Globus pallidus (tissue), 1 donor: ENCODE results near the gene TNIK.
"Not testable (repeated sequence)": the region's sequence is repeated elsewhere in the genome, so short reads cannot be mapped to it uniquely, and the experiment has no call there.

Source experiments
- DNase-seq: peaks from one replicate; pipeline ENCODE4 v3.0.0-alpha.2; 2015; ENCODE audit warnings: low spot score

The TNIK gene

DNA sequence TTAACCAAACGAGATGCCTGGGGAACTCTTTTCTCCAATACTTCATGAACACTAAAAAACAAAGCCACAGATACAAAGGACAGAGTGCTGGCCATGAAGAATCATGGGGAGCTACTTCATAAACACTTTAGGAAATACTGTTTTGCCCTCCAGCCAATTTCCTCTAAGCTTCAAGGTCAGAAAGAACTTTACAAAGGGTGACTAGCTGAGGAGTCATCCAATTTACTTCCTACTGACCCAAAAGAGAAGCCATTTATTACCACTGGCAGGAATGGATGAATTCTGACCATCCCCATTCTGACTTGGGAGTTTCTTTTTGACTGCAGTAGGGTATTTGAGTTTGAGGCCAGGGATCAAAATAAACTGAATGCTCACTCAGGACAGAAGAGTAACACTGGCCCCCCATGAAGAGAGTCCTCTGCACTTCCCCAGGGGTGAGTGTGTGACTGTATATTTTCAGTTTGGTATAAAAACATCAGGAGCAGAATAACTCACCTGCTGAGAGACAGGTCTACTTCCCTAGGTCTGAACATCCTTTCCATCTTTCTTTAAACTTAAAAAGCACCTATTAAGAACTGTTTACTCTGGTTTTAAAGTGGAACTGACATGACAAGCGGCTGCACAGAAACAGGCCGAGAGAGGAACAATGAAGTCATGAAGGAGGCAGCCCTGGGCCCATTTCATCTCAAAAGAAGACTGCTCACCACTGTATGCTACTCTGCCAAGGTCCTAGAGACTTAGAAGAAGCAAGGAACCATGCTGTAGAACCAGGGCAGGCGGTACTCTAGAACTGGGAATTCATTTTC is 203.6 kb downstream of the TNIK start:
- no peak for DNase-seq

DNA sequence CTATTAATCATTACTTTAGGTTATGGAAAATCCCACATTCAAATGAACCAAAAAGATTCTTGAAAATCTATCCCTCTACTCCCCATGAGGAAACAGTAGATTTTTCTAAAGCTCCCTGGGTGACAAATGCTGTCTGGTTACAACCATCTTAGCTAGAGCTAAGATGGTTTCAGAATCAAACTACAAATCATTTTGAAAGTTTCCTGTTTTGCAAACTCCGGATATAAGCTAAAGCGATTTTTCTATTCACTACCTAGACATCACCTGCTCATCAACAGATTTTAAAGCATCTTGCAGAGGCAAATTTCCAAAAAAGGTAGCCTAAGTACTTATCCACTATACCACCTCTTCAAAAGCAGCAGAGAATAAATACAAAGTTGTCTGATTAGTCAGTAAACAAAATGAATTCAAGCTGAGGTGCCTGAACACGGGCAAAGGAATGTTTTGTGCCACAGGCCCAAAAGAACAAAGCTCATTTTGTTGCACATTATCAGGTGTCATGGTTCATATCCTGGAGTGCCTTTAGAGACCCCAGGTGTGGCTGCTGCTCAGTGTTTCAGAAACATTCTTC is 204.9 kb downstream of the TNIK start:
- DNase-seq, result no peak

DNA sequence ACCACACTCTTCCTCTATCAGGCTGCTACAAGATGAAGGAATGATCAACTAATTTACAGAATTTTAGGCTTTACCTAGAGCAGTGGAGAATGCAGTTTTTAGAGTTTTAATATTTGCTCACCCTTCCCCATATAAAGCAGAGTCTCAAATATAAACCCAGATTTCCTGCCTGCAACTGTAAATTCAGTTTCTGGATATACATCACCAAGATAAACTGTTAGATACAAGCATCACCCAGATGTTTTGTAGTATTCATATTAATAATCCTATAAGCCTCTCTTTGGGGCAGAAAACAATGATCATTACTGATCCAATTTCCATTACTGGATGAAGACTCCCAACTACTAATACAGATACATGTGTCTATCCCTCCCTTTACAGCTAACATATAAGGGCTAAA is 205.9 kb downstream of the TNIK start:
- no peak for DNase-seq

DNA sequence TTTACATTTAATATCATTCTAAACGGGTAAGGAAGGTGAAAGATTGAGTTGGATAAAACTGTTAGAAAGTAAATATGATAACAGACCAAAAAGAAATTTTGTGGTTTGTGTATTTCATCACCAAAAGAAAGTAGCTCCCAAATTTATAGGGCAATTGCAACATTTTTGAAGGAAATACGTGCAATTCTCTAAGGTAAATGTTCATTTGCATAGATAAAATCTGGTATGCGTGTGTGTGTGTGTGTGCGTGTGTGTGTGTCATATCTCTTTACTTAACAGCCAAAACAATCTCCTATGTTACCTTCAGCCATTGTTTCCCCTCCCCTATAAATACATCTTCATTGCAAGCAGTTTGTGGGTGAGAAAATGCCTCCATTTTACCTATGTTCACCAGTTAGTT is 208.4 kb downstream of the TNIK start:
- DNase-seq, result no peak

GRCh38 chr3:171250444-171250843 is 209.8 kb downstream of the TNIK start:
- no peak for DNase-seq

GRCh38 chr3:171249245-171249644 is 211.0 kb downstream of the TNIK start:
- DNase-seq, result no peak

DNA sequence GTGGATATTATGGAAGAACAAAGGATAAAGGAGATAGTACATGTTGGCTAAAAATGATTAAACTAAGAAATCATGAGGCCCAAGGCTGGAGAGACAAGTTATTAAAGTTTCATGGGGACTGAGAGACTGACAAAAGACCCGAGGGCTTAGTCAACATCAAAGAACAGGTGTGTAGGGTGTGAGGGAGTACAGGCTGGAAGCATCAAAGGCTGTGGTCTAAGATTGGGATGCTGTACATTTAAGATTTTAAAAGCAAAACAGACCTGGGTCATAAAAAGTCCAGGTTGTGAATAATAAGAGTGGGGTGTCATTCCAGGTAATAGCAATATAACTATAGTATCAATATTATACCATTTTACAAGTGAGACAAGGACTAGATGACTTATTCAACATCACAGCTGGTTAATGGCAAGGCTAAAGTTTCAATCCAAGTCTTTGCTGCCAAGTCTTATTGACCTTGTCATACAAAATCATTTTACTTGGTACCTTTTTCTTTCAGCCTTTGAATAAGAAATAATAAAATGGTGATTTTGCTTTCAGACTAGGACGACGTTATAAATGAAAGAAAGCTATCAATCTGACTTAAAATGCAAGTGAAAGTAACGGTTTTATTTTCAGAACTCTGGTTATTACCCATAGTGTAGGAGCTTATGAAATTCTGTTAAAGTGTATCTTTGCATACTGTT is 211.6 kb downstream of the TNIK start:
- no peak for DNase-seq

DNA sequence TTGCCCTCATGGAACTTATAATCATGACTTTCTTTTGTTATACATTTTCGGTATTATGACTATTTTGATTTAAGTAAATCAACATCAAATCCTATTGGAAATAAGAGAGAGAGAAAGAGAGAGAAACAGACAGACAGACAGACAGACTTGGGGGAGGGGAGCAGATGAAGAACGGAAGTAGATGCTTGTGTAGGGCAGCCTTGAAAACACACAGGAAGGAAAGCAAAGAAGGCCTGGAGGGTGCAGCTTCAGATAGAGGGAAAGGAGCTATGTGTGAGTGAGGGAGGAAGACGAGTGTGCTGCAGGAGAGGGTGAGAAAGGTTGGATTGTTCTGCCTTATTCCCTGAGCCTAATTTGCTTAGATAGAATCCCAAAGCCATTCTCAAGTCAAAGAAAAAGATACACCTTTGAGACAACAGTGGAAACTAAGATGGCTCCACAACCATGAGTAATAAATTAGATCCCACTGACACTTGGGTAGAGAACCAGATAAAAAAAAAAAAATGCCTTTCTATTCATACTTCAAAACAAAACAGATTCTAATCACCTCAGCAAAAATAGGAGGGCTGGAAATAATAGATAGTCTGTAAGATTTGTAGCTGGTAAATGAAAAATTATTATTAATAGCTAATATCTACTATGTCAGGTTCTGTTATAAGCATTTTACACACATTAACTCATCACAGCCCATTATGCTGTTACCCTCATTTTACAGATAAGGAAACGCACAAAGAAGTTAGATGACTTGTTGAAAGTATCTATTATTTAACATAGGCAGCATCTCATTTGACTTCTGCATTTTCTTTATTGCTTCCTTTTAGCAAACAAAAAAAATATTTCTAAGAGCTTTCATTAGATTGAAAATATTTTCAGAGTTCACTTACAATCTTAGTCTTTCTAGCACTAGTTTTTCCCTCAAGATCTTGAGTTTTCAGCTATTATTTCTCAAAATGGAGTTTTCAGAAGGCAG is 214.1 kb downstream of the TNIK start:
- no peak for DNase-seq

- no peak for DNase-seq
These were observed 217.3 kb downstream of the TNIK start for GRCh38 chr3:171242951-171243350.

DNA sequence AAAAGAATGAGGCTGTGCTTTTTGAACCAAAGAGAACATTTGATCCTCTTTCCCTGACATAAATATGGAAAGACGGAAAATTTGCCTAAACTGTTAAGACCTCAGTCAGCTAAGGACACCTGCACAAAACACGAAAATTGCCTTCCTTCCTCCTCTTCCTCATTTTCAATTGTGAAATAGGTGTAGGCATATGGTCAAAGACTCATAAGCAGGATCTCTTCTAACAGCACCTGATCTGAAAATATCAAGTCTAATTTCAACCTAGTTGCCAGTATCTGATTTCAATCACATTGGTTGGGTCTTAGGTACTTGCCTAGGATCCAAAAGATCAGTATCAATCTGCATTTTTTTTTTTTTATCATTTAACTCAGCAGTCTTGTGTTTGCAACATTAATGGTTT is 218.0 kb downstream of the TNIK start:
- no peak for DNase-seq

DNA sequence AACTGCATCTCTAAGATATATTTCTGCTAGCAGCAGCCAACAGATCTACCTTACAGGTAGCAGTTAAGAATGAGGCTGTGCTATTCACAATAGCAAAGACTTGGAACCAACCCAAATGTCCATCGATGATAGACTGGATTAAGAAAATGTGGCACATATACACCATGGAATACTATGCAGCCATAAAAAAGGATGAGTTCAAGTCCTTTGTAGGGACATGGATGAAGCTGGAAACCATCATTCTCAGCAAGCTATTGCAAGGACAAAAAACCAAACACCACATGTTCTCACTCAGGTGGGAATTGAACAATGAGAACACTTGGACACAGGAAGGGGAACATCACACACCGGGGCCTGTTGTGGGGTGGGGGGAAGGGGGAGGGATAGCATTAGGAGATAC is 218.6 kb downstream of the TNIK start:
- DNase-seq, result not testable (repeated sequence)

- no peak for DNase-seq
These were observed 219.7 kb downstream of the TNIK start for GRCh38 chr3:171240504-171240835.

DNA sequence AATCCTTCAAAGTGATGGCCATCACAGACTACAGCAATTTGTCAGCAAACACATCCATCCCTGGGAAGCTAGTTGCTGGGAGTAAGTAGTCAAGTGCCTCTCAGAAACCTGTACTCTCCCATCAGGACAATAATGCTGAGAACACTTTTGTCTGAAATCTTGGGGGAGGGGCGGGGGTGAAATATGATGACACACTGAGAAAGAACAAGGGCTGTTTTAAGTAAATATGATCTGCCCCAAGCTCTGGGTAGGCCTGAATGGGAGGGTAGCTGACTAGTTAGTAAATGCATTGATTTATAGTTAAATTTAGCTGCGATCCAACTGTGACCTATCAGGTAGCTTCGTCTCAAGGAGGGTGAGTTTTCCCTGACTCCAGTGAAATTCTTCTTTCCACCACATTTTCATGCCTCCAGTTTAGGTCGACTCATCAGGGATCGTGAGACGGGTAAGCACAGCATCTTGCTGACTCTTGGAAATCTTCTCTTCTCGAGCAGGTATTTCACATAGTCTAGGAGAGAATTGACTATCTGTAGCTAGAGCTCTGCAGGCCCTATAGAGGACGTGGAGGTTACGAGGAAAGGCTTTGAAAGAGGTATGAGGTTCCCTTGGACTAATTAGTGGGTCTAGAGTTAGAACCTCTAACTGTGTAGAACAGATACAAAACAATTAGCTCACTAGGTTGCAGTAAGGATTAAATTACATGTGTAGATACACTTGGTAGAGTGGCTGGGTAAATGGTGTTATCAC is 220.3 kb downstream of the TNIK start:
- DNase-seq, result no peak

DNA sequence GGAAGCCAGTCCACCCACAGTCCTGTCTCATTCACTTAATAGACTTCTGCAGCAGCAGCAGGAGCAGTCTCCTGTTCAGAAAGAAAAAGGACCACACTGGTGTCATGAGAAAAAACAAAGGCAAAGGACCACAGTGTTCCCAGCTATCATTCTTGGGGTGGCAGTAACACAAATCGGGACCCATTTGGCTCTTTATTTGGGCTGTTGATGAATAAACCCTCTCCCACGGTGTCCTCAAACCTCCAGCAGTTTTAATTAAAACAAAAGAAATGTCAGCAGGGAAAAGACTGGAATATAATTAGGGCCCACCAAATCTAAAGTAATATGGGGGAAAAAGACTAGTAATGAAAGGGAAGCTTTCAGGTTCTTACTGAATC is 223.2 kb downstream of the TNIK start:
- DNase-seq, result no peak

DNA sequence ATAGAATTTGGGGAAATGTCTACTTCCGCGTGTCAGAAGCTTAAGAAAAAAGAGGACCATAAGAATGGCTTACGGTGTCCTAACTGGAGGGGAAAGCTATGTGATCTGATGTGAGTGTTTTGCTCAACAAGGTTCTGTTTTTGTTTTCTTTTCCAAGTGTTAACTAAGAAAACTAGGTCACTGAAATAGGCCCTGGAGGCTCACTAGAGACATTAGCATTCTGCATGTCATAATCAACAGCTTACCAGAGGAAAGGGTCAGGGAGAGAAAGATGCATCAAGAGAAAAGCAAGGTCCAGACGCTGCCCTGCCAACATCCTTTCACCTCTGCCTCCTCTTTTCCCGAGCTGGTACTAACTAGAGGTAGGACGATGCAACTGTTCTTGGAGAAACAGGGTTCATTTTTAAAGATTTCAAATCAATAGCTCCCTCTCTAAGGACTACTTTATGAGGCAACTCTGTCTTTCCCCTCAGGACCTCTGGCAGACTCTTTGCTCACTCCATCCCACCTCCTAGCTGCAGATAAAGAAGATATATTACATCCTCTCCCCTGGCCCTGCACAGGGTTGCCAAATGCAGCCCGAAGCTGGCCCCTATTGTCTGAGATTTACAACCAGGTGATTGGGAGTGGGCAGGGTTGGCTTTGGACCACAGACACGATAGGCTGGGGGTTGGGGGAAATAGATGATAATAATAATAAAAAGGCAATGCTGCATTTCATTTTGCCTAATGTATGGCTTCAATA is 223.8 kb downstream of the TNIK start:
- no peak for DNase-seq

GRCh38 chr3:171234298-171235010 is 225.8 kb downstream of the TNIK start:
- DNase-seq, result peak; percentile 40

- no peak for DNase-seq
These were observed 228.8 kb downstream of the TNIK start for GRCh38 chr3:171231361-171231760.

GRCh38 chr3:171230865-171231264 is 229.3 kb downstream of the TNIK start:
- DNase-seq, result no peak

DNA sequence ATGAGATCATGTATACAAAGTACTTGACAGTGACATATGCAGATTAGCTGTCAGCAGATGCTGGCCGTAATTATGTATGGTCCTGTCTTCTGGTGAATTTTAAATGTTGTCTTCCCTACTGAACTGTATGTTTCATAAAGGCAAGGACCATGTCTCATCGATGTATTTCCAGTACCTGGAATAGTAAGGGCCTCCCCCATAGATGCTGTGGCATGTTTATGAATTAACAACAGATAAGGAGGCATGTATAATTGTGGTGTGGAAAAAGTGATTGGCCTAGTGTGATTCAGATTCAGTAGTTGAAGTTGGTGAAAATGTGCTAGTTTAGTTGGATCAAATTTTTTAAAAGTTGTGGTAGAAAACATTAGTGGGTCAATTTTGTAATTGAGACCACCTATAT is 231.0 kb downstream of the TNIK start:
- DNase-seq, result no peak

GRCh38 chr3:171228240-171228639 is 232.0 kb downstream of the TNIK start:
- DNase-seq, result no peak
